GM18517 (cell line): ENCODE data around the gene FUT9.

Experiments
- ATAC-seq: cut with Tn5 transposase; IDR thresholded peaks from one replicate; pipeline ENCODE4 v1.9.1; 2021; ENCODE audit warnings: mild to moderate bottlenecking, moderate library complexity; ENCODE audit not compliant: unreplicated experiment

FUT9 gene

DNA sequence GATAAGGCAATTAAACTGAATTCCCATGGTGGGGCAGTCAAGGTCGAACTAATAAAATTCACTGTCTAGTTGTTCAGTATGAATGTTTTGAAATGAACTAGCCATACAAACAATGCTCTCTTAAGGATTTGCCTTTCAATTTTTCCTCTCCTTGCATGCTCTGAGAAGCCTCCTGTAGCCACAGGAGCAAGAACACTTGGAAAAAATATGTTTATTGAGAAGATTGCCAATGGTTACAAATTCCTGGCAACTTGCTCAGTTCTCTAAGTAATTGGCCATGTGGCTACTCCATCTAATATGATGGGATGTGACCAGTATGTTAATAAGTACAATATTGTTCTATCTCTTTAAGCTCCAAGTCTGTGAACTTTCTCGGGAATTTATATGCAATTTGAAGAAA is 49.4 kb downstream of the FUT9 start:
- ATAC-seq = no peak

- no peak for ATAC-seq
Measured at GRCh38 chr6:96066376-96066775, 50.6 kb downstream of the FUT9 start.

- ATAC-seq = no peak
Measured at GRCh38 chr6:96073555-96073954, 57.8 kb downstream of the FUT9 start.

GRCh38 chr6:96074006-96074405 is 58.2 kb downstream of the FUT9 start:
- no peak for ATAC-seq

- ATAC-seq = no peak
Measured at GRCh38 chr6:96075826-96076225, 60.1 kb downstream of the FUT9 start.

DNA sequence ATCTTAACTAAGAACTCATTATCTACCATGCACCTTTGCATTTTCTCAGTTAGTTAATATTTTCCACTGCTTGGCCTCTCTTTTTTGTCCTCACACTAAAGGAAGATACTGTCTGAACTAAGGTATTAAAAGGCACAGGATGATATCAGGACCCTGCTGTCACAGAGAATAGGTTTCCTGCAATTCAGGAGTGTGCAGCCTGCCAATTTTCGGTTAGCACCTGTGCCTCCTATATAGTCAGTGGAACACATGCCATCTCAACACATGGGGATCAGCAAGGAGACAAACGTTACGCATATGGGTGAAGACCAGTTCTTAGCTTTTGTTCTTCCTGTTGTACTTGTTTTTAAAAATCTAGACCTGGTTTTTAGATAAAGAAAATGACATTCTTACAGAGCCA is 71.0 kb downstream of the FUT9 start:
- ATAC-seq = no peak

DNA sequence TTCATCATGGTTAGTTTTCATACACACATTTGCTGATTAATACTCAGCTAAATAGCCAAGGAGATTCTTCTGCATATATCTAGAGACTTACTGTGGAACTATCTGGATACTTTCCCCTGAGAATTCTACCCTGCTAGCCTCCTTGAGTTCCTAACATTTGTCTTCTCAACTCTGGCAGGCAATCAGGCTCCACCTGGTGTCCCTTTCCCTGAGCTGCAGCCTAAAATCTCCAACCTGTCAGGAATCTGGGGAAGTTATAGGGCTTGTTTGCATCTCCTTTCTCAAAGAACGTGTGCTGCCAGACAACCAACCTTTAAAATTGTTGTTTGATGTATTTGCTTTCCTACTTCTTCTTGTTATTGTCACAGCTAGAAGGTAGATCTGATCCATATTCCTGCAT is 73.4 kb downstream of the FUT9 start:
- ATAC-seq = no peak

DNA sequence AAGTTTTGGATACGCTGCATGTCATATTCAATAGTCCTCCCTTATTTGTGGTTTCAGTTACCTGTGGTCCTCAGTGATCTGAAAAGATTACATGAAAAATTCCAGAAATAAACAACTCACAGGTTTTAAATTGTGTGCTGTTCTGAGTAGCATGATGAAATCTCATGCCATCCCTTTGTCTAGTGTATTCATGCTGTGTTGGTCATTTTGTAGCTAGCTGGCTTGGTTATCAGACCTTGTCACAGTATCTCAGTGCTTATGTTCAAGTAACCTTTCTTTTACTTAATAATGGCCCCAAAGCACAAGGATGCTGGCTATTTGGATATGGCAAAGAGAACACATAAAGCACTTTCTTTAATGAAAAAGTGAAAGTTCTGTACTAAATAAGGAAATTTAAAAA is 78.3 kb downstream of the FUT9 start:
- no peak for ATAC-seq

GRCh38 chr6:96099069-96099468 is 83.3 kb downstream of the FUT9 start:
- no peak for ATAC-seq

- ATAC-seq = no peak
Measured at GRCh38 chr6:96101564-96101963, 85.8 kb downstream of the FUT9 start.

DNA sequence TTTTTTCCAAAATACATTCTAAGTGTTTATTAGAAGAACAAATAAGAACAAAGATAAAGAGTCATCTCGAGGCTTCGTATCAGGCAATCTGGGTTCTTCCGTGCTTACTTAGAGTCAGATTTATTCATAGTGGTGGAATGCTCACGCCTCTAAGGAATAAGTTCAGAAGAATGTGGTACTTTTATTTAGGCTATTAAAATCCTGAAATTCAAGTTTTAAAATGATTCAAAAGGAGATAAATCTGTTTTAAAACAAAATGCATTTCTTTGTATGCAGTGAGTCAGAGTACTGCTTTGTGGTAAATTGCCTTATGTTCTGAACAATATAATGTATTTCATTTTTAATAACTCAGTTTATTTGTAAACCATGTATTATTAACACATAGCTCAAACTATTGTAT is 89.1 kb downstream of the FUT9 start:
- ATAC-seq = no peak

DNA sequence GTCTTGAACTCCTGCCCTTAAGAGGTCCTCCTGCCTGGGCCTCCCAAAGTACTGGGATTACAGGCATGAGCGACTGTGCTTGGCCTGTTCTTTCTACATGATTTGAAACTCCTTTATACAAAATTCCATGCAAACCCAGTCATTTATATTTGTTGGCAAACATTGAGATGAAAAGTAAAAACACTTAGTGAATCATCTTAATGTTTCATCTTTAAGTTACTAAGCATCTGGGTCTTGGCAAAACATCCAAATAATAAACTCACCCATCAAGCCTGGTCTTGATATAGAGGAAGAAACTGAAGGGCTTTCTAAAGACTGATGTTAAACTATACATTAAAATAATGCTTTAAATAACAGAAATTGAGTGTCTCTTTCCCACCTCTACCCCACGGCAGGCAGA is 95.1 kb downstream of the FUT9 start:
- no peak for ATAC-seq

DNA sequence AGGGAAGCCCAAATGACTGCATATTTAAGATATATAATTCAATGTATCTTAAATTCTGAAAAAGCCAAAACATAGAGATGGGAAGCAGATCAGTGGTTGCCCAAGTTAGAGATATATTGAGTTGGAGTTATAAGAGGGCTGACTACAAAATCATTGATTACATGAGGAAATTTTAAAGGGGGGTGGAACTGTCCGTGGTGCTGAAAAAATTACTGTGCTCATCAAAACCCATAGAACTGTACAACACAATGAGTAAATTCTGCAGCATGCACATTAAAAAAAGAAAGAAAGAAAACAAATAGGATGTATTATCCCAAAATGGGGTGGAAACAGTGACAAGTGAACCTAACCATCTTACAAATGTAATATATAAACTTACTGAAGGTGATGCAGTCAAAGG is 100.9 kb downstream of the FUT9 start:
- no peak for ATAC-seq

DNA sequence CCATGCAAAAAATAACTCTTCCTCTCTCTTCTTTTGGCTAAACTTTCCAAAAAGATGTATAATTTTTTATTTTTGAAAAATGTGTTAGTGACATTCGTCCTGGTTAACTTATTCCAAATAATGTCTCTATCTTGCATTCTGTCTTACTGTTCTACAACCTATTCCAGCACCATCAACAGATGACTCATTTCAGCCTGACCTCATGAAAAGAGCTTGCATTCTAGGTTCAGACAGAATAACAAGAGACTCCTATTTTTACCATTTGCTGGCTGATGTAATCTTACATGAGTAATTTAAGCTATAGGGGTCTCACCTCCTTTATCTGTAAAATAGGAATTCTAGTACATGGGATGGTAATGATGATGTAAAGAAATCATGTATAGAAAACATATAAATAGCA is 109.0 kb downstream of the FUT9 start:
- ATAC-seq = no peak

GRCh38 chr6:96138406-96138805 is 122.6 kb downstream of the FUT9 start:
- no peak for ATAC-seq

DNA sequence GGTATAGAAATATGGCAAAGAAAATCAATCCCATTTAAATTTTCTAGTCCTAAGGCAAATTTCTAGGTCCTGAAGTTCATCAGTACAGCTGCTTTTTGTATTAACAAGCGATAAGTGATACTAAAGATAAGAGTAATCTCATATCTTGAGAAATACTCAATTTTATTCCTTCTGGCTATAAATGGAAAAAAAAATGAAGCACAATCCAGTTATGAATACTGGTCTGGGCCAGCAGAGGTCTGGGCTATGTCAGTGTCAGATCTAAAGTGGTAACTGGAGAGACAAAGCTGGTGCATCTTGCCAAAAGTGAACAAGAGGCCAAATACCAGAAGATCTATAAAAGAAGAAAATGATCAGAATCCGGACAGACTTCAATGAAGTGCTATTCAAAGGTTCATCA is 126.4 kb downstream of the FUT9 start:
- no peak for ATAC-seq

GRCh38 chr6:96150431-96150830 is 134.7 kb downstream of the FUT9 start:
- ATAC-seq = no peak

- no peak for ATAC-seq
Measured at GRCh38 chr6:96151707-96152106, 135.9 kb downstream of the FUT9 start.

- no peak for ATAC-seq
Measured at GRCh38 chr6:96152114-96152708, 136.4 kb downstream of the FUT9 start.

DNA sequence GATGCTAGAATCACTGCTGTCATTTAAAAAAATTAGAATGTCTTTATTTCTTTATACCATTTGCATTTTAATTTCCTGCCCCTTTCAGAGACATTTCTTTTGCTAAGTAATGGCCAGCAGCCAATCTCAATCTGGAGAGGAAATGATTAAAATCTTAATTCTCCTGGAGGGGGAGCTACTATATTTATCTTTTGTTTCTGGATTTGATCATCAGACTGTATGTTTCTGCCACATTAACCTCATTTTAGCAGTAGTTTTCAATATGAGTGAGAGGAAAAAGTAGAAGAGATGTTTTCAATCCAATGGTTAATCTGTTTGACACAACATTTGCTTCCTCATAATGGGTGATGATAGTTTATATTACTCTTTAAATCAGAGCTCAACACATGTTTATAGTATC is 138.0 kb downstream of the FUT9 start:
- no peak for ATAC-seq

DNA sequence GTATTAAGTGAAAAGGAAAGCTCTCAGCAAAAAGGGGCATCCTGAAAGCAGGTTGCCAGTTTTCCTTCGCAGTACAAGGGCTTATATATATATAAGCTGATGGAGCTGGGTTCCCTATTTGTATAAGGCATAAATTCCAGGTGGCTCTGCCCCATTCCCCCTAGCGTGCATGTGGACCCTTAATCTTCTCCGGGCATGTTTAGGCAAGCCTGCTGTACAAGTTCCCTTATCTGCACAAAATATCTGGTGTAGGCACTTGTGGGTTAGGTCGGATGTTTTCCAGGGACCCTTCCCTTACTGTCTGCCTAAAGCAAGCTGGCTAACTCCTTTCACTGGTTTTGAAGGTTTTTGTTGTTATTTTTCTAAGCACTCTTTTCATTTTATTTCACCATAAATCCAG is 140.7 kb downstream of the FUT9 start:
- no peak for ATAC-seq

GRCh38 chr6:96157018-96157565 is 141.3 kb downstream of the FUT9 start:
- ATAC-seq = peak; percentile 97

GRCh38 chr6:96162711-96163120 is 146.9 kb downstream of the FUT9 start:
- ATAC-seq = no peak
